ENCODE data around the gene SGO1.

SGO1 gene

DNA sequence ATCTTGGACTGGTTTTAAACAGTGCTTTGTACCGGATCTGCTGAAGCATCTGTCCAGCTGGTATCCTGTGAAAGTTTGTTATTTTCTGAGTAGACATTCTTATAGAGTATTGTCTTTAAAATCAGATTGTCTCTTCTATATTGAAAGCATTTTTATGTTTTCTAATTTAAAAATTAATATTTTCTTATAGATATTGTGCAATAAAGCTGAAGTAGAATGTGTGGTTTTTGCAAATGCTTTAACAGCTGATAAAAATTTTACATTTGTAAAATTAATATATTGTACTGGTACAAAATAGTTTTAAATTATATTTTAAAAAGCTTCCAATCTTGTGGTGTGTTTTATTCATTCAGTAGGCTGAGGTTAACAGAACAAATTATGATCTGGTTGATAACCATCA is 31.9 kb downstream of the SGO1 start:
- TF ChIP-seq, protein P1, sequence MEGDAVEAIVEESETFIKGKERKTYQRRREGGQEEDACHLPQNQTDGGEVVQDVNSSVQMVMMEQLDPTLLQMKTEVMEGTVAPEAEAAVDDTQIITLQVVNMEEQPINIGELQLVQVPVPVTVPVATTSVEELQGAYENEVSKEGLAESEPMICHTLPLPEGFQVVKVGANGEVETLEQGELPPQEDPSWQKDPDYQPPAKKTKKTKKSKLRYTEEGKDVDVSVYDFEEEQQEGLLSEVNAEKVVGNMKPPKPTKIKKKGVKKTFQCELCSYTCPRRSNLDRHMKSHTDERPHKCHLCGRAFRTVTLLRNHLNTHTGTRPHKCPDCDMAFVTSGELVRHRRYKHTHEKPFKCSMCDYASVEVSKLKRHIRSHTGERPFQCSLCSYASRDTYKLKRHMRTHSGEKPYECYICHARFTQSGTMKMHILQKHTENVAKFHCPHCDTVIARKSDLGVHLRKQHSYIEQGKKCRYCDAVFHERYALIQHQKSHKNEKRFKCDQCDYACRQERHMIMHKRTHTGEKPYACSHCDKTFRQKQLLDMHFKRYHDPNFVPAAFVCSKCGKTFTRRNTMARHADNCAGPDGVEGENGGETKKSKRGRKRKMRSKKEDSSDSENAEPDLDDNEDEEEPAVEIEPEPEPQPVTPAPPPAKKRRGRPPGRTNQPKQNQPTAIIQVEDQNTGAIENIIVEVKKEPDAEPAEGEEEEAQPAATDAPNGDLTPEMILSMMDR (IDR thresholded peaks at IDR 0.05; ENCODE audit: low read depth, low read length), result no peak
- no peak for TF ChIP-seq EZH2phosphoT487 (IDR thresholded peaks at IDR 0.05; ENCODE audit: low read depth)
- H3K4me2 ChIP-seq (ENCODE audit: low read length), result no peak overlapping the region
- H4K20me1 ChIP-seq (ENCODE audit: insufficient read depth, low read length), result no peaks in the 10 kb centered on the region
- H3K4me1 ChIP-seq (ENCODE audit: low read length), result peaks cover 18% of the 10 kb centered on the region
- H2AFZ ChIP-seq (ENCODE audit: low read depth, low read length), result no peak overlapping the region
- H3K36me3 ChIP-seq (replicated peaks; ENCODE audit: low read depth, low read length), result peaks cover 22% of the 10 kb centered on the region
- no peaks in the 10 kb centered on the region for H3K79me2 ChIP-seq (ENCODE audit: low read length)
- no peak overlapping the region for H3K4me3 ChIP-seq (ENCODE audit: low read length)
- H3K9ac ChIP-seq (ENCODE audit: low read length), result no peak overlapping the region
- no peaks in the 10 kb centered on the region for H3K27me3 ChIP-seq (ENCODE audit: low read depth, low read length)
- H3K9me3 ChIP-seq (ENCODE audit: insufficient read depth, low read length), result no peaks in the 10 kb centered on the region
- no peak overlapping the region for H3K27ac ChIP-seq (ENCODE audit: low read length)

DNA sequence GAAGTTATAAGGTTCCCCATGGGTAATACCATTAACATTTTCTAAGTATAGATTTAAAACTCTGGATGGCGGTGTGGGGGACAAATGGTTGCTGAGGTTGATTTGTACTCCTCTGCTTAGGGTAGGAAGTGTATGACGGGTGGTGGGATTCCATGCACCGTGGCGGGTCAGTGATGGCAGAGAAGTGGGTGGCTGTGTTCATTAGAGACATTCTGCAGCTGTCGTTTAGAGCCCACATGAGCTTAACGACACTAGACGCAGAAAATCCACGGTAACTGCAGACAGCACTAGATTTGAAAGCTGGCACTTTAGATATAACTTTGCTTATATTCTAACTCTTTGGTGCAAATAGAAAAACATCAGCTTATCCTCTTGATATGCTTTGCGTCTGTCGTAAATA is 37.5 kb downstream of the SGO1 start:
- H4K20me1 ChIP-seq (ENCODE audit: insufficient read depth, low read length), result no peaks in the 10 kb centered on the region
- H3K4me3 ChIP-seq (ENCODE audit: low read length), result no peak overlapping the region
- TF ChIP-seq, protein P1 (IDR thresholded peaks at IDR 0.05; ENCODE audit: low read depth, low read length), result no peak
- TF ChIP-seq EZH2phosphoT487 (IDR thresholded peaks at IDR 0.05; ENCODE audit: low read depth), result no peak
- peaks cover 9% of the 10 kb centered on the region for H3K4me1 ChIP-seq (ENCODE audit: low read length)
- no peaks in the 10 kb centered on the region for H3K27me3 ChIP-seq (ENCODE audit: low read depth, low read length)
- H3K9me3 ChIP-seq (ENCODE audit: insufficient read depth, low read length), result no peaks in the 10 kb centered on the region
- H2AFZ ChIP-seq (ENCODE audit: low read depth, low read length), result no peak overlapping the region
- H3K9ac ChIP-seq (ENCODE audit: low read length), result no peak overlapping the region
- no peak overlapping the region for H3K27ac ChIP-seq (ENCODE audit: low read length)
- H3K36me3 ChIP-seq (replicated peaks; ENCODE audit: low read depth, low read length), result peaks cover 17% of the 10 kb centered on the region
- H3K4me2 ChIP-seq (ENCODE audit: low read length), result no peak overlapping the region
- H3K79me2 ChIP-seq (ENCODE audit: low read length), result no peaks in the 10 kb centered on the region

DNA sequence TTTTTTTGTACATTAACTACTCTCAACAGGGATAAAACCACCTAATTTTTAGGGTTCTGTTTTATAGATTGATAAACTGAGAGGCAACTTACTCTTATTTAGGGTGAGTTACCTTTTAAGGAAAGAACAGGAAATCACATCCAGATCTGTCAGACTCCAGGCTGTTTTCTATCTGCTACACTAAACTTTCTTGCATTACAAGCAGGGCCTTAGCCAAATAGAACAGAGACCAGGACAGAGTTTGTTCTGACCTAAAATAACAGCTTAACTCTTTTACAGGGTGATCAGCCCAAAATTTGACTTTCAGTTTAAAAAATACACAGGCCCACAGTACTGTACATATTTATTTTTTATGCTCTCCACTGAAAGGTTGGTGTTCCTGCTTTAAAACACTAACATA is 38.6 kb downstream of the SGO1 start:
- Histone ChIP-seq H3K9me3 (ENCODE audit: insufficient read depth, low read length) (no peaks in the 10 kb centered on the region), H3K79me2 (ENCODE audit: low read length) (no peaks in the 10 kb centered on the region), H3K4me2 (ENCODE audit: low read length) (no peak overlapping the region), H4K20me1 (ENCODE audit: insufficient read depth, low read length) (no peaks in the 10 kb centered on the region), H3K27me3 (ENCODE audit: low read depth, low read length) (no peaks in the 10 kb centered on the region), H3K36me3 (replicated peaks; ENCODE audit: low read depth, low read length) (peaks cover 14% of the 10 kb centered on the region), H3K4me3 (ENCODE audit: low read length) (no peak overlapping the region), H3K4me1 (ENCODE audit: low read length) (peaks cover 7% of the 10 kb centered on the region), H3K27ac (ENCODE audit: low read length) (no peak overlapping the region), H2AFZ (ENCODE audit: low read depth, low read length) (no peak overlapping the region), H3K9ac (ENCODE audit: low read length) (no peak overlapping the region)
- no peak for TF ChIP-seq EZH2phosphoT487 (IDR thresholded peaks at IDR 0.05; ENCODE audit: low read depth)
- TF ChIP-seq, protein P1 (IDR thresholded peaks at IDR 0.05; ENCODE audit: low read depth, low read length), result no peak

DNA sequence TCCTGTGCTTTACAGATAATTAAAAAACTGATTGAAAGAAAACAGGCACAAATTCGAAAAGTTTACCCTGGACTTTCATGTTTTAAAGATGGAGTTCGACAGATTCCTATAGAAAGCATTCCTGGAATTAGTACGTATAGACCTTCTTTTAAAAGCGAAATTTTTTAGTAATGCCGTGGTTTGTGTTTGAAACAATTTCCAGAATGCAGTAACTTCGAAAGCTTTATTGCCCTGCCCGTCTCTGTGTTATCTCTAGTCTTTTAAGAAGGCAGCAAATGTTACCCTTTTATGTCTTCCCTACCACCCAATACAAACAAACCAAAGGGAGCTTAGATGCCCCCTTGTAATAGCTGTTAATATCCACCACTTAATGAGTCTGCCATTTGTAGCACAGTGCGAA is 39.7 kb downstream of the SGO1 start:
- Histone ChIP-seq H3K9me3 (ENCODE audit: insufficient read depth, low read length) (no peaks in the 10 kb centered on the region), H3K9ac (ENCODE audit: low read length) (no peak overlapping the region), H2AFZ (ENCODE audit: low read depth, low read length) (no peak overlapping the region), H3K4me2 (ENCODE audit: low read length) (no peak overlapping the region), H3K27me3 (ENCODE audit: low read depth, low read length) (no peaks in the 10 kb centered on the region), H3K4me3 (ENCODE audit: low read length) (no peak overlapping the region), H4K20me1 (ENCODE audit: insufficient read depth, low read length) (no peaks in the 10 kb centered on the region), H3K27ac (ENCODE audit: low read length) (no peak overlapping the region), H3K79me2 (ENCODE audit: low read length) (no peaks in the 10 kb centered on the region), H3K36me3 (replicated peaks; ENCODE audit: low read depth, low read length) (peaks cover 14% of the 10 kb centered on the region), H3K4me1 (ENCODE audit: low read length) (peaks cover 4% of the 10 kb centered on the region)
- TF ChIP-seq EZH2phosphoT487 (IDR thresholded peaks at IDR 0.05; ENCODE audit: low read depth), result no peak
- TF ChIP-seq, protein P1 (IDR thresholded peaks at IDR 0.05; ENCODE audit: low read depth, low read length), result no peak
